ENCODE results near the gene ADGRD1.

DNA sequence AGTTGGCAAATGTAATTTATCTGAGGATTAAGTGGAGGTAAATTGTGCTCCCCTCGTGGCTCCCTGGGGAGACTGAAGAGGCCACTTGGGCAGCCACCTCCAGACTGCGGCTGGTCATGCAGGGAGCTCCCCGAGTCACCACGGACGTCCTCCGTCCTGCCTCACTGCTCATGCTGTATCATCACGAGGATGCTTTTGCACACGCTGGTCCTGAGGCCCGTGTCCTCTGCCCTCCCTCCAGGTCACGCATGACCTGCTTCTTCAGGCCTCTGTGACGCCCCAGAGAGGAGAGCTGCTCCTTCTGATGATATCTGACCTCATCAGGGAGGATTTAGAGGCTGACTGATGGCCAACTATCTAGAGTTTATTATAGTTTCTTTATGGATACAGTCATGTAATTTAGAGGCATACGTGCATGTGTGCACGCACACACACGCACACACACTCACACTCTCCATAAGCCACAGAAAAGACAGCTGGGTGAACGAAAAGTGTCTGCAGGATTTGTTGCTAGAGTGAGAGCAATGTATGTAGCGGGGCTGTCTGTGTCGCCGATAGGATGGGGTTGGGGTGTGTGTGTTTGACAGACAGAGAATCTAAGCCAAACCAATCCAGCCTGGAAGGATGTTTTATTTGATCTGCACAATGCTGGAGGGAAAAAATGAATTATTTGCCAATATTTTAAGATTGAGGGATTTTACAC, 160.0 kb downstream of the ADGRD1 start:
- no peak for TF ChIP-seq EP300 (IDR thresholded peaks at IDR 0.05; ENCODE audit: low read depth)
- TF ChIP-seq CTCF (IDR thresholded peaks at IDR 0.05) = no peak
- TF ChIP-seq POLR2A (IDR thresholded peaks at IDR 0.05) = no peak
